RPMI8226 (cell line): Measurements from ENCODE around the gene VPS13A.
"Not testable (repeated sequence)": the region's sequence is repeated elsewhere in the genome, so short reads cannot be mapped to it uniquely, and the experiment has no call there.

Experiments
- DNase-seq: peaks from one replicate; pipeline ENCODE4 v3.0.0-alpha.2; 2015

VPS13A gene

DNA sequence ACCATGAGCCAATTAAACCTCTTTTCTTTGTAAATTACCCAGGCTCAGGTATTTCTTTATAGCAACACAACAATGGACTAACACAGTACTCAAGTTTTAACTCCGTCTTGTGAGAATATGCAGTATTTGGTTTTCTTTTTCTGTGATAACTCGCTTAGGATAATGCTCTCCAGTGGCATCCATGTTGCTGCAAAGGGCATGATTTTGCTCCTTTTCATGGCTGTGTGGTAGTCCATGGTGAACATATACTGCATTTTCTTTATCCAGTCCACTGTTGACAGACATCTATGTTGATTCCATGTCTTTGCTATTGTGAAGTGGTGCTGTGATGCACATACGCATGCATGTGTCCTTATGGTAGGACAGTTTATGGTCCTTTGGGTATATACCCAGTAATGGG lies 10.9 kb downstream of the VPS13A start:
- no peak for DNase-seq

DNA sequence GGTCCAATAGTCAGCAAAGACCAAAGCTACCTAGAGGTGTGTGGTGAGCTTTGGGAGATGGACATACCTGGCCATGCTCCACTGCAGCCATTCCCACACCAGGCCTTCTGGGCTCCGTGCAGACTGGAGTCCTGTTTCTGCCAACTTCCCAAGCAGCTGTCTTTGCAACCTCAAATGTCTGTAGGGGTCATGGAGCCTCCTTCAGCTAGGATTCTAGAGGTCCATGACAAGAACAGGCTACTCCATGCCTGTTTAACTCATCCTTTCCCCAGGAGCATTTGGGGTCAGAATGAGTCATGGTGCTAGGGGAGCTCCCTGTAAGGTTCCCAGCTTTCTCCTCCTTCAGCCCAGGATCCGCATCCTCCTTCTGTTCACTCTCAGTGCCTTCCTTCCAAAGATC lies 17.1 kb downstream of the VPS13A start:
- DNase-seq: no peak

GRCh38 chr9:77210116-77210515 lies 32.8 kb downstream of the VPS13A start:
- no peak for DNase-seq

- no peak for DNase-seq
These were observed 34.2 kb downstream of the VPS13A start for GRCh38 chr9:77211561-77211960.

- DNase-seq: no peak
These were observed 35.5 kb downstream of the VPS13A start for GRCh38 chr9:77212801-77213200.

DNA sequence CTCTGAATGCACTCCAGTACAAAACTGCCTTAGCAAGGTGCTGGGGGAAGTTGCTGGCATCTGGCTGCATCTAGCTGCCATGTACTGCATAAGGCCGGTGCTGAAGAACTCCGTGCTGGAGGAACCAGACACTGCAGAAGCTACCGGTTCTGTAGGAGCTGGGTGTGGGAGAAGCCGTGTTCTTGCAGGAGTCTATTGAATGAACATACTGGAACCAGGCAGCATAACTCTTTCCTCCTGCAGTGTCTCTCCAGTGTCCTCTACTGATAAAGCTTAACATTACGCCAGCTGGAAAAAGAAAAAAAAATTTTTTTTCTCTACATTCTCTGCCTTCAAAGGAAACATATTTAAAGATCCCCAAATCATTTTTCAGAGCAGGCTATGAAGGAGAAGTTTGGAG lies 38.5 kb downstream of the VPS13A start:
- no peak for DNase-seq

DNA sequence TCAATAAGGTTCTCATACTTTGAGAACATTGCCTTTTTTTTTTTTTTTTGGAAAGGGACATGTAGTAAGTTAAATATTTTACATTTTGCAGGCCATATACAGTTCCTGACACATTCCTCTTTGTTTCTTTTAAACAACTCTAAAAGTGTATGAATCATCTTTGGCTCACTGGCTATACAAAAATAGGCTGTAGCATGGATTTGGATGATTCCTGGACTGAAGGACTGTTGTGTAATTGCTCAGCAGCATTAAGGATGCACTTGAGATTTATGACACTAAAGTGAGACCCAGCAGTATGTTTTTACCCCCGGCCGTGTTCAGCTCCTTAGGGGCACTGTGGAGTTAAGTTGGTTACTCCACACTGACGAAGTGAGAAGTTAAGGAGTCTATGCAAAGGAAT lies 41.3 kb downstream of the VPS13A start:
- no peak for DNase-seq

DNA sequence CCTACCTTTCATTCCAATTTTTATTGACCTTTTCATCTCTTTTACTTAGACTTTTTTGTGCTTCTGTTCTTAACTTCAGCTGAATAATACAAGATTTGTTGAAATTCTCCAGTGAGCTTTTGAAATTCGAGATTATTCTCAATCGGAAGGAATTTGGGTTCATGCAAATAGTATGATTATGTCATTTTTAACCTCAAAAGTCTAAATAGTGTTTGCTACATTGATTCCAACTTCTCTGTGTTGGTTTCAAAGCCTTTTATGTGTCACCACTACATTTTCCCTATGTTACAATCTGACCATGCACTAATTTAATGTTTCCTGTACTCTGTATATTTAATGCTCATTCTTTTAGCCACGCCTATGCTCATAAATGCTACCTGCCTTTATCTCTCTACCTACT lies 44.1 kb downstream of the VPS13A start:
- DNase-seq: no peak

GRCh38 chr9:77224746-77225312 lies 47.5 kb downstream of the VPS13A start:
- no peak for DNase-seq

GRCh38 chr9:77236693-77237092 lies 59.4 kb downstream of the VPS13A start:
- DNase-seq: no peak

DNA sequence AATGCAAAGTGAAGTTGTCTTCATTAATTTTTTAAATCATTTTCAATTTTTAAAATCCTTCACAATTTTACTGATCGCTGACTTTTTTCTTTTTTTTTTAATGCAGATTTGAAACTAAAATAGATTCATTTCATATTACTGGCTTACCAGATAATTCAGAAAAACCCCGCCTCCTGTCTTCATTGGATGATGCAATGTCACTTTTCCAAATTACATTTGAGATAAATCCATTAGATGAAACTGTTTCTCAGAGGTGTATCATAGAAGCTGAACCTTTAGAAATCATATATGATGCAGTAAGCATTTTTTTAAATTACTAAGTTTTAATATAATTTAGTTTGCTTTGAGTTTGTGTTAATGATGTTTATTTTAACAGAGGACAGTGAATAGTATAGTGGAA lies 60.6 kb downstream of the VPS13A start:
- no peak for DNase-seq

DNA sequence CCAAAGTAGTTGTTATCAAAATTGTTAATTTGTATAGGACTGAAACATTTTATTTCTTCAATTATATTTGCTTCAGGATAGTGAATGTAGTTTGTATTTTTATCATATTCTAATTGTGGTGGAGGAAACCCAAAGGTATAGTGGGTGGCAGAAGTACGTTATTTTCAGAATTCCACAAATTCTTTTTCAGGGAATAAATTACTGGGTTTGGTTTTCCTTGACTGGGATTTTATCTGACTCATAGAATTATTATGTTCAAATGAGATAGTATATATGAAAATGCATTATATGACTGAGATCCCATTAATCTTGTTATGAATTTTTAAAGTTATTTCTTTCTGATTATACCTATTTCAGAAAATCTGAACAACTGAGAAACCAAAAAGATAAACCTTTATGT lies 73.7 kb downstream of the VPS13A start:
- no peak for DNase-seq

- DNase-seq: no peak
These were observed 79.9 kb downstream of the VPS13A start for GRCh38 chr9:77257275-77257674.

- DNase-seq: no peak
These were observed 84.3 kb downstream of the VPS13A start for GRCh38 chr9:77261605-77262004.

- DNase-seq: not testable (repeated sequence)
These were observed 90.4 kb downstream of the VPS13A start for GRCh38 chr9:77267762-77268161.

DNA sequence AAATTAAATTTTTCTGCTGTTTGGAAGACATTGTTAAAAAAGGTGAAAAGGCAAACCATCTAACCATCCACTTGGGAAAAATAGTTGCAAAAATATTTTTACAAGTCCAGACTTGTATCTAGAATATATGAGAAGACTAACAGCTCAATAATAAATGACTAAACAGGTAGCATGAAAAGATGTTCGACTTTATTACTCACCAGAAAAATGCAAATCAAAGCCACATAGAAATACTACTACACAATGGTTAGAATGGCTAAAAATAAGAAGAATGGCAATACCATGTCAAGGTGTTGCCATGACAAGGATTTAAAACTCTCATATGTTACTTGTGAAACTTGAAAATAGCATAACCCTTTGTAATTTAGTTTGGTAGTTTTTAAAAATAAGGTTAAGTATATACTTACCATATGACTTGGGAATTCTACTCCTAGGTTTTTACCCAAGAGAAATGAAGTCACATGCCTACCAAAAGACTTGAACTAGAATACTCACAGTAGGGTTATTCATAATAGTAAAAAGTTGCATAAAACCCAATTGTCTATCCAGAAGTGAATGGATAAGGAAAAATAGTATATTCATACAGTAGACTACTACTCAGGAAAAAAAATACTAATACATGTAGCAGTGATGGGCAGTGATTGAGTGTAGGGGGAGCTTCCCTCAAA lies 93.8 kb downstream of the VPS13A start:
- no peak for DNase-seq

DNA sequence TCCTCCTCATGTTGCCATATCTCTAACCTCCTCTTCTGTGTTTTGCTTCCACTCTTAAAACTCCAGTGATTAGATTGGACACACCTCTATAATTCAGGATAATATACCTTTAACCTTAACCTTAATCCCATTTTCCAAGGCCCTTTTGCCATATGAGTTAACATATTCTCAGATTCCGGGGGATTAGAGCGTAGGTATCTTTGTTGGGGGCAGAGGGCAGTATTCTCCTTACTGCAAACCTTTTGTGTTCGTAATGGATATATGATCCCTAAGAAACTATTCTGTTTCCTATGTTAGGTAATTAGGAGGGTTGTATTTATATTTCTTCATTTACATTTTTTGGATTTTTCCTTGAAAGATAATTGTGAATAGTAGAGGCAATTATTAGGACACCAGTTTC lies 99.5 kb downstream of the VPS13A start:
- DNase-seq: no peak

DNA sequence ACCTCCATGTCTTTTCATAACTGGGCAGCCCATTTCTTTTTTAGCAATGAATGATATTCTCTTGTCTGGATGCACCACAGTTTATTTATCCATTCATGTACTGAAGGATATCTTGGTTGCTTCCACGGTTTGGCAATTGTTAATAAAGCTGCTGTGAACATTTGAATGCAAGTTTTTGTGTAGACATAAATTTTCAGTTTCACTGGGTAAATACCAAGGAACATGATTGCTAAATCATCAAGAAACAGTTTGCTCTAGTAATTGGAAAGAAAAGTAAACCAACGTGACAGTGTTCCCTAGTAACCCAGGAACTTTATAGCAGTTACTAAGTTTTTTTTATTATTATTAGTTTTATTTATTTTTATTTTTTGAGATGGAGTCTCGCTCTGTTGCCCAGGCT lies 100.4 kb downstream of the VPS13A start:
- DNase-seq: no peak

- DNase-seq: no peak
These were observed 106.7 kb downstream of the VPS13A start for GRCh38 chr9:77283991-77284390.

- no peak for DNase-seq
These were observed 107.3 kb downstream of the VPS13A start for GRCh38 chr9:77284616-77285015.

GRCh38 chr9:77290373-77290772 lies 113.0 kb downstream of the VPS13A start:
- no peak for DNase-seq

DNA sequence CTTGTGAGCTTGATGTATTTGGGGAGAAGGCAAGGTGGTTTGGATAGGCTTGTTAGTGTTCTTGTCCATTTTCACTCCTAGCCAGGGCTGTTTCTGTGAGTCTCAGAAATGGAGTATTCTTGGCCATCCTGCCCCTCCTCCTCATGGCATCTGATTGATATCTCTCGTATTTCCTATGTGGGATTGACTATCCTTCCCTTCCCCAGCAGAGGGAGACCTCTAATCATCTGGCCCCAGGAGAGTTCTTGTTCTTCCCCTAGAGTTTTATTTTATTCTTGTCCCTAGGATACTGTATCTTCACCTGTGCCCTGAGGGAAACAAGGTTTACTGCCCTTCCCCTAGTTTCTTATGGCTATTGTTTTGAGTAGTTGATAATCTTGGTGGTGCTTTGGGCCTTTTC lies 114.4 kb downstream of the VPS13A start:
- DNase-seq: no peak

- DNase-seq: no peak
These were observed 116.6 kb downstream of the VPS13A start for GRCh38 chr9:77293949-77294348.

- DNase-seq: no peak
These were observed 127.2 kb downstream of the VPS13A start for GRCh38 chr9:77304543-77304942.
